ENCODE results near the gene IFT81. TPM values are rescaled to one million over a fixed set of nuclear protein-coding genes. Genes with fewer than 3 reads are reported as not detected.

Gene IFT81
- total and polyA plus RNA-seq, 2 donors from 2014 or later = 6.5 to 16.6 TPM

DNA sequence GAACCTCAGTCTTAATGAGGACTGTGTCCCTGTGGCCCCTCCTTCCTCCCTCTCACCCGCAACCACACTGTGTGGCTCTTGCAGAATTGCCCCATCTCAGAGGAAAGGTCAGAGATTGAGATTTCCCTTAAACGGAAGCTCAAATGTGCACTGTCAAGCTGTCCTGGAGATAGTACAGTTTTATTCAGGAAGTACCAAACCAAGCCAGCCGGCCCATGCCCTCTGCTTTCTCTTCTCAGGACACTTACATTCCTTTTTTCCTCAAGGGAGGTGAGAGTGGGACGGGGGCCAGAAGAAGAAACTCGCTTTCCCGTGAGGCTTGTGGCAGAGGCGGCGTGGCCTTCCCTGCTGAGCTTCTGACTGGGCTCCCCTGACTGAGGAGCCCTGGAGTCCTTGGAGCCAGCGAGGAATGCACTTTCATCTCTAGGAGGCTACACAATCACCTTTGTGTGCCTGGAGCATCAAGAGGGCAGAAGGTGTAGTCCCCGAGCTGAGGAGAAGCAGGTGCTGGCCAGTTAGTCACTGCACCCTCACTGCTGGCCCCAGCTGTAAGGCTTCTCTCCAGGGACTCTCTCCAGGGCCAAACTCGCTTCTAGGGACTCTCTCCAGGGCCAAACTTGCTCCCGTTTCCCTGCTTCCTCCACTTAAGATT, 132.7 kb downstream of the IFT81 start:
- Histone ChIP-seq H3K9me3 (ENCODE audit: control insufficient read depth in 2 of 3, insufficient read depth in 1 of 3, low read length in 3 of 3) (no peaks in the 10 kb centered on the region), H3K27ac (ENCODE audit: low read depth in 2 of 2, low read length in 2 of 2) (no peak overlapping the region), H3K9ac (ENCODE audit: low read length in 3 of 3) (no peak overlapping the region), H3K4me1 (ENCODE audit: control insufficient read depth in 2 of 3, insufficient read depth in 2 of 3, low read depth in 1 of 3, low read length in 3 of 3) (peaks cover 0 to 7% (median 4%) of the 10 kb centered on the region in 3 donors), H3K36me3 (ENCODE audit: control insufficient read depth in 2 of 3, insufficient read depth in 3 of 3, low read length in 3 of 3) (no peaks in the 10 kb centered on the region), H3K4me3 (ENCODE audit: low read length in 3 of 3) (no peak overlapping the region), H3K27me3 (ENCODE audit: control insufficient read depth, insufficient read depth, low read length) (no peaks in the 10 kb centered on the region)
- DNase-seq (peak in 1 of 5 donors; percentile 77), FAIRE-seq (no peak)
- TF ChIP-seq, protein P1, sequence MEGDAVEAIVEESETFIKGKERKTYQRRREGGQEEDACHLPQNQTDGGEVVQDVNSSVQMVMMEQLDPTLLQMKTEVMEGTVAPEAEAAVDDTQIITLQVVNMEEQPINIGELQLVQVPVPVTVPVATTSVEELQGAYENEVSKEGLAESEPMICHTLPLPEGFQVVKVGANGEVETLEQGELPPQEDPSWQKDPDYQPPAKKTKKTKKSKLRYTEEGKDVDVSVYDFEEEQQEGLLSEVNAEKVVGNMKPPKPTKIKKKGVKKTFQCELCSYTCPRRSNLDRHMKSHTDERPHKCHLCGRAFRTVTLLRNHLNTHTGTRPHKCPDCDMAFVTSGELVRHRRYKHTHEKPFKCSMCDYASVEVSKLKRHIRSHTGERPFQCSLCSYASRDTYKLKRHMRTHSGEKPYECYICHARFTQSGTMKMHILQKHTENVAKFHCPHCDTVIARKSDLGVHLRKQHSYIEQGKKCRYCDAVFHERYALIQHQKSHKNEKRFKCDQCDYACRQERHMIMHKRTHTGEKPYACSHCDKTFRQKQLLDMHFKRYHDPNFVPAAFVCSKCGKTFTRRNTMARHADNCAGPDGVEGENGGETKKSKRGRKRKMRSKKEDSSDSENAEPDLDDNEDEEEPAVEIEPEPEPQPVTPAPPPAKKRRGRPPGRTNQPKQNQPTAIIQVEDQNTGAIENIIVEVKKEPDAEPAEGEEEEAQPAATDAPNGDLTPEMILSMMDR (IDR thresholded peaks at IDR 0.05; ENCODE audit: borderline replicate concordance, extremely low read depth, insufficient read depth) = no peak
- intact Hi-C loops (cut with DNase I) = no loop called here

- H3K9ac ChIP-seq (ENCODE audit: low read length in 3 of 3) = no peak overlapping the region
- peaks cover 0 to 2% (median 2%) of the 10 kb centered on the region in 3 donors for H3K4me1 ChIP-seq (ENCODE audit: control insufficient read depth in 2 of 3, insufficient read depth in 2 of 3, low read depth in 1 of 3, low read length in 3 of 3)
- no peaks in the 10 kb centered on the region for H3K9me3 ChIP-seq (ENCODE audit: control insufficient read depth in 2 of 3, insufficient read depth in 1 of 3, low read length in 3 of 3)
- DNase-seq (no peak), FAIRE-seq (no peak)
- intact Hi-C loops (cut with DNase I) = no loop called here
- no peaks in the 10 kb centered on the region for H3K27me3 ChIP-seq (ENCODE audit: control insufficient read depth, insufficient read depth, low read length)
- H3K36me3 ChIP-seq (ENCODE audit: control insufficient read depth in 2 of 3, insufficient read depth in 3 of 3, low read length in 3 of 3) = no peaks in the 10 kb centered on the region
- no peak overlapping the region for H3K27ac ChIP-seq (ENCODE audit: low read depth in 2 of 2, low read length in 2 of 2)
- no peak overlapping the region for H3K4me3 ChIP-seq (ENCODE audit: low read length in 3 of 3)
- TF ChIP-seq, protein P1 (IDR thresholded peaks at IDR 0.05; ENCODE audit: borderline replicate concordance, extremely low read depth, insufficient read depth) = no peak
These were observed 134.3 kb downstream of the IFT81 start for GRCh38 chr12:110258466-110258865.

DNA sequence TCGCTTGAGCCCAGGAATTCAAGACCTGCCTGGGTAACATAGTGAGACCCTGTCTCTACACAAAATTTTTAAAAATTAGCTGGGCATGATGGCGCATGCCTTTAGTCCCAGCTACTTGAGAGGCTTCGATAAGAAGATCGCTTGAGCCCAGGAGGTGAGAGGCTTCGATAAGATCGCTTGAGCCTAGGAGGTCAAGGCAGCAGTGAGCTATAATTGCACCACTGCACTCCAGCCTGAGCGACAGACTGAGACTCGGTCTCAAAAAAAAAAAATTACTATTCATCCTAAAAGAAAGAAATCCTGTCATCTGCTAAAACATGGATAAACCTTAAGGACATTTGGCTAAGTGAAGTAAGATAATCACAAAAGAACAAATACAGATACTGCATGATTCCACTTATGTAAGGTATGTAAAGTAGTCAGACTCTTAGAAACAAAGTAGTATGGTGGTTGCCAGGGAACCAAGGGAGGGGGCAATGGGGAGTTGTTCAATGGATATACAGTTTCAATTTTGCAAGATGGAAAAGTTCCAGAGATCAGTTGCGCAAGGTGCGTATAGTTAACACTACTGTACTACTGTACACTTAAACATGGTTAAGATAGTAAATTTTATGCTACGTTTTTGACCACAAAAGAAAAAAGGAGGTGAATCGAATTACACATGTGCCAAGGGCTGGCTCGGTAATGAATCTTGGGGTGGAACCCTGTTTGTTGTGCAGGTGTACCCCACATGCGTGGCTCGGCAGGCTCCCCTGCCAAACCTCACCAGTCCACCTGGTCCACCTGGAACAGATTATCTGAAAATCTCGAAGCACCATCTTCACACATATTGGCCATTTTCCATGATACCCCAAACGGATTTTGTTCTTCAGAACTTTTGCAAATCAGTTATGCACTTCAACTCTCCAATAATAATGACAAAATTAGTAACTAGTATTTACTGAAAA, 138.6 kb downstream of the IFT81 start:
- no peak overlapping the region for H3K4me3 ChIP-seq (ENCODE audit: low read length in 3 of 3)
- intact Hi-C loops (cut with DNase I) = no loop called here
- no peak for FAIRE-seq
- peaks cover 0 to 6% (median 3%) of the 10 kb centered on the region in 3 donors for H3K4me1 ChIP-seq (ENCODE audit: control insufficient read depth in 2 of 3, insufficient read depth in 2 of 3, low read depth in 1 of 3, low read length in 3 of 3)
- H3K27ac ChIP-seq (ENCODE audit: low read depth in 2 of 2, low read length in 2 of 2) = no peak overlapping the region
- peak in 1 of 5 donors; percentile 10 for DNase-seq
- H3K9ac ChIP-seq (ENCODE audit: low read length in 3 of 3) = no peak overlapping the region
- H3K36me3 ChIP-seq (ENCODE audit: control insufficient read depth in 2 of 3, insufficient read depth in 3 of 3, low read length in 3 of 3) = no peaks in the 10 kb centered on the region
- H3K9me3 ChIP-seq (ENCODE audit: control insufficient read depth in 2 of 3, insufficient read depth in 1 of 3, low read length in 3 of 3) = no peaks in the 10 kb centered on the region
- H3K27me3 ChIP-seq (ENCODE audit: control insufficient read depth, insufficient read depth, low read length) = no peaks in the 10 kb centered on the region
- TF ChIP-seq, protein P1 (IDR thresholded peaks at IDR 0.05; ENCODE audit: borderline replicate concordance, extremely low read depth, insufficient read depth) = no peak

All from kidney (tissue), 14 donors.